ENCODE measurements around the gene RAD51B. TPM values are rescaled to one million over a fixed set of nuclear protein-coding genes. Genes with fewer than 3 reads are reported as not detected.
A peak's percentile ranks its signal among the peaks of the same experiment; 100 is the strongest.

Gene RAD51B
- total and polyA plus RNA-seq, 5 donors, result 0.88 to 5.3 (median 3.3) TPM

DNA sequence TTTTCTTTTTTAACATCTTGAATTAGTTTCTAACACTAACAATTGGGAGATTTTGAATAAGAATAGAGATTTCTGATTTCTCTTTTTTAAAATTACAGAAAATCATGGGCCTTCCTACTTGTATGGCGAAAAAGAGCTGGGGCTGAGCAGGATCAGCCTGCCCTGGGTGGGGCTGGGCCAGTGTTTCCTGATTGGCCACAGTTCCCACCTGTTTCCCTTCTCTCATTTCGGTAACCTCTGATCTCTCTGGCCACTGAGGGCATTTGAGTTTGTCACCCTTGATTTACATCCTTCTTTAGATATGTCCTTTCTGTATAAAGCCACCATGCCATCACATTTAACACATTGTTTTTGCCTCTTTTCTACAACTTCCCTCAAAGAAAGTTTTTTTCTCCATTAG lies 719.1 kb downstream of the RAD51B start:
- 90% methylated on average over 2 of the region's 2 CpGs for WGBS
- Histone ChIP-seq H3K27ac (ENCODE audit: low read length) (no peak overlapping the region), H3K4me1 (ENCODE audit: control insufficient read depth, insufficient read depth, low read length) (peaks cover 8% of the 10 kb centered on the region), H3K27me3 (ENCODE audit: control insufficient read depth, insufficient read depth) (no peaks in the 10 kb centered on the region), H3K4me3 (ENCODE audit: low read length) (no peak overlapping the region), H3K9me3 (ENCODE audit: control insufficient read depth, low read length) (no peaks in the 10 kb centered on the region)
- intact Hi-C loops (cut with DNase I), result no loop called here
- ATAC-seq, result no peak
- no peak for DNase-seq

DNA sequence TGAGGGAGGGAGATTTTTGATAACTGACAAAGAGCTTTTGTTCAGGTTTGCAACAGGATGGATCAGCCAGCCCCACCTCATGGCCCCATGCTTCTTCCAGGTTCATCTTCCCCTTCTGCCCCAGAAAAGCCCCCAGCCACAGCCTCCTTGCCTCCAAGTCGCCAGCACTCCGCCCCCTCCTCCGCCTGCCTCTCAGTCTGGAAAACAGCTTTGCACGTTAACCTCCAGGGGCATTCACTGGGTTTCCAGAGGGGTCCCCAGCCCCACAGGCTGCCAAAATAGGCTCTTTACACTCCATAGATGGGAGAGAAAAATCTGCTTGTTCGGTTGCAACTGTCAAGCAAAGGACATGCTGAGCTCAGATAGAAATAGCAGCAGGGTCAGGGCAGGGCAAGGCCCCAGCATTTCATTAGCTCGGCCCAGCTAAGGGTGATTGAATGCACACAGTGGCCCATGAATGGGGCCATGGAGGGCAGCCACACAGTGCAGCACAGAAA lies 719.7 kb downstream of the RAD51B start:
- 59% methylated on average over 6 of the region's 6 CpGs for WGBS
- Histone ChIP-seq H3K27ac (ENCODE audit: low read length) (peak overlapping the region; percentile 22), H3K27me3 (ENCODE audit: control insufficient read depth, insufficient read depth) (no peaks in the 10 kb centered on the region), H3K4me1 (ENCODE audit: control insufficient read depth, insufficient read depth, low read length) (peaks cover 8% of the 10 kb centered on the region), H3K4me3 (ENCODE audit: low read length) (no peak overlapping the region), H3K9me3 (ENCODE audit: control insufficient read depth, low read length) (no peaks in the 10 kb centered on the region)
- no peak for ATAC-seq
- DNase-seq, result peak in 1 of 3 donors; percentile 64
- intact Hi-C loops (cut with DNase I), result no loop called here

DNA sequence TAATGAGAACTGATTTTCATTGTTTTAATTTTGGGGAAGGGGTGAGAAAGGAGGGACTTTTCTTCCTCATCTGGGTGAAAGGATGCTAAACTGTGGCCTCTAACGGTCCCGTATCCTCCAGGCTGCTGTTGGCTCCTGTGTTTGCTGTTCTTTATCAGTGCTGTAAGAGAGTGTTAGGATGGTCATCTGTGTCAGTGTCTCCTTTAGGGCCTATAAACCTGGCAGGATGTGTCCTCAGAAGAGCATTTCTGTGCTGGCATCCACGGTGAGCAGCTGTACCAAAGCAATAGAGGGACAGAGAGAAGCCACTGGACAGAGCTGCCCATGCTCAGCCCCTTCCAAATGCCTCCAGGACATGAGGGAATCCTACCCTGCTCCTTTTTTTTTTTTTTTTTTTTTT lies 720.2 kb downstream of the RAD51B start:
- H3K9me3 ChIP-seq (ENCODE audit: control insufficient read depth, low read length), result no peaks in the 10 kb centered on the region
- H3K4me3 ChIP-seq (ENCODE audit: low read length), result no peak overlapping the region
- 63% methylated on average over 3 of the region's 3 CpGs for WGBS
- intact Hi-C loops (cut with DNase I), result loop anchor here in 1 of 4 donors (10.0 kb wide), 1 partner anchor 255 kb away; the partner anchor contains the start of gene ZFP36L1
- H3K27ac ChIP-seq (ENCODE audit: low read length), result peak overlapping the region; percentile 22
- no peaks in the 10 kb centered on the region for H3K27me3 ChIP-seq (ENCODE audit: control insufficient read depth, insufficient read depth)
- ATAC-seq (peak in 1 of 2 donors; percentile 9), DNase-seq (no peak)
- H3K4me1 ChIP-seq (ENCODE audit: control insufficient read depth, insufficient read depth, low read length), result peaks cover 8% of the 10 kb centered on the region

DNA sequence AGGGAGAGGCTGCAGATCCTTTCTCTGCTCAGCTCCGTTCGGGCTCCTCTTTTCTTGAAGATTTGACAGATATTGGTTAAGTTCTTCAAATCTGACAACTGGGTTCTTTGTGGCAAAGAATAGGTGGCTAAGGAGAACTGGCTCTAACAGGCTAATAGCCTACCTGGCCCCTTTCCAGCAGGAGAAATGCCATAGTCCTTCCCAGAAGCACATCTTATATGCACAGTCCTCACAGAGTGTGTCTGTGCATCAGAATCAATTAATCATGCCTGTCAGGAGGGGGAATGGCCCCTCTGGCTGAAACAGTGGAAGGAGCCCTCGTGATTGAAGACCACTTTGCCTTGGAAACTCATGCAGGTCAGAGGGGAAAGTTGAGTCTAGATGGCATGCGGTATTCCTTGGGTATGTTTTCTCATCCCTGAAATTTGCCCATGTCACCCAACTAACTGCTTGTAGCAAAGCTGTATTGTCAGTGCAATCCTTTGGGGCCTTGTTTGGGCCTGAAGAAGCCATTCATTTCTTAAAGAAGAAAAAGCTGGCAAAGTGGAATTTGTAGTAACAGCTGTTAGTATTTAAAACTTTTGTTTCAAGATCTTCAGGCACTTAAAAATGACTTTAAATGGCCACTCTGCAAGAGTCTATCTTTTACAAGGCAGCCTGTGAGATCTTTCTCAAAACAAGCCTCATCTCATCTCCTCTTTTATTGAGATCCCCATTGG lies 721.8 kb downstream of the RAD51B start:
- ATAC-seq (no peak), DNase-seq (no peak)
- Histone ChIP-seq H3K9me3 (ENCODE audit: control insufficient read depth, low read length) (no peaks in the 10 kb centered on the region), H3K4me1 (ENCODE audit: control insufficient read depth, insufficient read depth, low read length) (peaks cover 8% of the 10 kb centered on the region), H3K27ac (ENCODE audit: low read length) (no peak overlapping the region), H3K27me3 (ENCODE audit: control insufficient read depth, insufficient read depth) (no peaks in the 10 kb centered on the region), H3K4me3 (ENCODE audit: low read length) (no peak overlapping the region)
- WGBS, result 89% methylated on average over 4 of the region's 4 CpGs
- intact Hi-C loops (cut with DNase I), result loop anchor here in 1 of 4 donors (10.0 kb wide), 1 partner anchor 253 kb away; the partner anchor contains the start of gene ZFP36L1

DNA sequence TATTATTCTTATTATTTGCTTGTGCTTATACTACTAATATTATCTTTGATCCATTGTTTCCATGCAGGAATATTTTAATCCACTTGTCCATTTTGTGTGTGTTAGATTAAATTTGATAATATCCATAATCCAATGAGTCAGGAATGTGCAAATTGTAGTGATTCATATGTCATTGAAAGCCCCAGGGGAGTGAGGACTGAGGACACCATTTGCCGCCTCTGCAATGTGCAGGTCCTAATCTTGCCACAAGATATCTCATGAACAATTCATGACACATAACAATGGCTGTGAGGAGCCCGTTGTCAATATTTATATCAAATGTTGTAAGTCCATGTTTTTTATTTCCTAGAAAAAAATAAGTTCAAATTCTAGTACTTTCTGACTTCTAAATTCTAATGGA lies 722.8 kb downstream of the RAD51B start:
- H3K27me3 ChIP-seq (ENCODE audit: control insufficient read depth, insufficient read depth), result no peaks in the 10 kb centered on the region
- H3K9me3 ChIP-seq (ENCODE audit: control insufficient read depth, low read length), result no peaks in the 10 kb centered on the region
- no peak overlapping the region for H3K27ac ChIP-seq (ENCODE audit: low read length)
- intact Hi-C loops (cut with DNase I), result loop anchor here in 1 of 4 donors (10.0 kb wide), 1 partner anchor 252 kb away; the partner anchor contains the start of gene ZFP36L1
- WGBS, result 89% methylated on average over 2 of the region's 2 CpGs
- ATAC-seq, result no peak
- peaks cover 16% of the 10 kb centered on the region for H3K4me1 ChIP-seq (ENCODE audit: control insufficient read depth, insufficient read depth, low read length)
- DNase-seq, result no peak
- no peak overlapping the region for H3K4me3 ChIP-seq (ENCODE audit: low read length)

DNA sequence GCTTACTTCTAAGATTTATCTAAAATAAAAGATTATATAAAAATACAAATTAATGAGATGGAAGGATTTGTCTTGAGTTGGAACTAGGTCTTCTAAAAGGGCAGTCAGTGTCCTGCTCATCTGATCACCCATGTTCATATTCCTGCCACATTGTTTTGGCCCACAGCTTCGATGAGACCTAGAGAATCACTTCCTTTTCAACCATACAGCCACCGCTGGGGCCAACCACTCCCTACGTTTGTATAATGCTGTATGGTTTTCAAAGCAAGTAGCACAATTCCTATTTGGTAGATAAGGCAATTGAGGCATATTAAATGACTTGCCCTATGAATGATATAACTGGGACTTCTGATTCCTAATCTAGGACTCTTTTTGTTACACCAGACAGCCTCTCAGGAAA lies 723.9 kb downstream of the RAD51B start:
- DNase-seq, result no peak

GRCh38 chr14:68544081-68544892 lies 724.7 kb downstream of the RAD51B start:
- ATAC-seq, result peak; percentile 80 to 81
- Histone ChIP-seq H3K9me3 (ENCODE audit: control insufficient read depth, low read length) (no peaks in the 10 kb centered on the region), H3K27me3 (ENCODE audit: control insufficient read depth, insufficient read depth) (no peaks in the 10 kb centered on the region), H3K4me1 (ENCODE audit: control insufficient read depth, insufficient read depth, low read length) (peaks cover 30% of the 10 kb centered on the region), H3K4me3 (ENCODE audit: low read length) (no peak overlapping the region), H3K27ac (ENCODE audit: low read length) (peak overlapping the region; percentile 18)
- intact Hi-C loops (cut with DNase I), result loop anchor here in 1 of 4 donors (10.0 kb wide), 1 partner anchor 251 kb away; the partner anchor contains the start of gene ZFP36L1
- DNase-seq, result peak; percentile 79 to 85 (median 80)
- 32% methylated on average over 5 of the region's 5 CpGs for WGBS

More for the DNA sequence above, 723.9 kb downstream of the RAD51B start:
- intact Hi-C loops (cut with DNase I), result loop anchor here in 1 of 4 donors (10.0 kb wide), 1 partner anchor 251 kb away; the partner anchor contains the start of gene ZFP36L1
- no peak overlapping the region for H3K4me3 ChIP-seq (ENCODE audit: low read length)
- H3K27ac ChIP-seq (ENCODE audit: low read length), result peak overlapping the region; percentile 80
- no peaks in the 10 kb centered on the region for H3K9me3 ChIP-seq (ENCODE audit: control insufficient read depth, low read length)
- ATAC-seq, result no peak
- no peaks in the 10 kb centered on the region for H3K27me3 ChIP-seq (ENCODE audit: control insufficient read depth, insufficient read depth)
- peaks cover 26% of the 10 kb centered on the region for H3K4me1 ChIP-seq (ENCODE audit: control insufficient read depth, insufficient read depth, low read length)
- WGBS, result 54% methylated on average over 3 of the region's 3 CpGs

GRCh38 chr14:68546839-68547238 lies 727.3 kb downstream of the RAD51B start:
- Histone ChIP-seq H3K4me1 (ENCODE audit: control insufficient read depth, insufficient read depth, low read length) (peaks cover 37% of the 10 kb centered on the region), H3K9me3 (ENCODE audit: control insufficient read depth, low read length) (no peaks in the 10 kb centered on the region), H3K27ac (ENCODE audit: low read length) (peak overlapping the region; percentile 98), H3K4me3 (ENCODE audit: low read length) (no peak overlapping the region), H3K27me3 (ENCODE audit: control insufficient read depth, insufficient read depth) (no peaks in the 10 kb centered on the region)
- peak in 1 of 2 donors; percentile 29 for ATAC-seq
- intact Hi-C loops (cut with DNase I), result loop anchor here in 1 of 4 donors (5.0 to 10.0 kb wide), 2 partner anchors 75 to 248 kb away; partner anchors contain the start of gene ZFP36L1
- WGBS, result 91% methylated on average over 5 of the region's 5 CpGs
- DNase-seq, result no peak

DNA sequence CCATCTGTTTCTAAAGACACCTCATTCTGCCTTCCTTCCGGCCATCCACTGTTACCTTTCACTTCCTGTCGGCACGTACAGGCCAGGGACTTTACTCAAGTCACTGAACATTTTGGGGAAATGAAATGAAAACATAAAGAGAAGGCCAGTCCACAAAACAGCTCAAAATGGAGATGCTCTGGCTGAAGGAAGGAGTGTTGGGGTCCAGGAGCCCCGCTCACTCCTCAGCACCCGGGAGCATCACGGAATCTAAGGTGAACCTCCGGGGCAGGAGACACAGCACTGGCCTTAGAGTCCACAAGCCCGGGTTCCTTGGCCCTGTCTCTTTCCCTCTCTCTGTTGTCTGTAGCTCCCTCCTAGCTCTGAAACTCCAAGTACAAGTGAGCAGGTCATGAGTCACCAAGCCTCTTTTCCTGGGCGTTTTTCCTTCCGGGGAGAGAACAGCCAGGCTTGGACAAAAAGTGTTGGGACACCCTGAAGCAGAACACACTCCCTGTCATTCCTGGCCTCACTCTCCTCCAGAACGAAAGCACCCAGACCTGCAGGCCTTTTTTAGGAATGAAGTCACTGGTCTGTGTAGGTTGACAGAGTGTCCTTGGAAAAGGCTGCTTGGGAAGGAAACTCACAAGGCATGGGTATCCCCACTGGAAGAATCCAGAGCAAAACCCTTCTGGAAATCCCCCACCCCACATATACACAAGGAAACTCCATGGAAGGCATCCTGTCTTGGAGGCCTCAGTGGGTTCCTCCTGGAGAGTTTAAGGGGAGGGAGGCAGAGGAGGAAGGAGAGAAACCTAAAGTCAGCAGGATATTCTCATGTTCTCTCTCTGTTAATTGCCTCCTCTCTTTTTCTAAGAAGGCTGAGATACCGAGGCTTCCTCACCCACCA lies 728.0 kb downstream of the RAD51B start:
- Histone ChIP-seq H3K9me3 (ENCODE audit: control insufficient read depth, low read length) (no peaks in the 10 kb centered on the region), H3K27me3 (ENCODE audit: control insufficient read depth, insufficient read depth) (no peaks in the 10 kb centered on the region), H3K4me3 (ENCODE audit: low read length) (no peak overlapping the region), H3K4me1 (ENCODE audit: control insufficient read depth, insufficient read depth, low read length) (peaks cover 40% of the 10 kb centered on the region), H3K27ac (ENCODE audit: low read length) (peak overlapping the region; percentile 98)
- peak; percentile 68 to 70 for ATAC-seq
- 54% methylated on average over 12 of the region's 12 CpGs for WGBS
- intact Hi-C loops (cut with DNase I), result loop anchor here in 1 of 4 donors (5.0 to 10.0 kb wide), 2 partner anchors 75 to 247 kb away; partner anchors contain the start of gene ZFP36L1
- DNase-seq, result peak; percentile 60 to 77 (median 75)

All from right cardiac atrium (tissue), 5 donors.